Stimulated activated CD4-positive, alpha-beta T cell treated with anti-CD3 and anti-CD28 coated beads, Interleukin-12 subunit alpha, Interleukin-12 subunit beta, amount 100 ng/mL, for 4 hours (primary cell): ENCODE measurements around the gene OXGR1.

Experiments used
- DNase-seq: peaks from one replicate; pipeline ENCODE4 v3.0.0-alpha.2; 2020

The OXGR1 gene

DNA sequence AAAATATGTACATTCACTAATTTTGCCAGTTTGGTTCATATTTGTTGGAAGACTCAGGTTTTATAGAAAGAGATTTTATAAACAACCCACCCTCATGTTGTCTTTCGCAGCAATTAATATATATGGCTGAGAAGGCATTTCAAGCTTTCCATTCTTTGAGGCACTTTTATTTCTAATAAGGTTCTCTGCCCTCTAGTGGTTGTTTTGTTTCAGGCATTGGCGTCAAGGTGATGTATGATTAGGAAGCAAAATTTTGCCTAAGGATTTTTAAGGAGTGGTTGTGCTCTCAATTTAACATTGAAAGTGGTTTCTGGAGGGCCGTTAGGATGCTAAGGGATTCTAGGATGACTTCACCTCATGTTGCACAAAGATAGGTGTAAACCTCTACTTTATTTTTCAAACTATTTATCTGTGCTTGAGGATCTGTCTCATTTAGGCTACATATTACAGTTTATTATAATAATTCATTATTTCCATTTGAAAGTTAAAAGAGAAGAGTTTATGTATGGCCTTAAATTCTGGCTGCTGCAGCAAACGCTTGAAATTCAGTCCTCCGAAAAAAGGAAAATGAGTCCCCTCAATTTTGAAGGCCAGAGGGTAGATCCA lies 35.9 kb downstream of the OXGR1 start:
- no peak for DNase-seq

DNA sequence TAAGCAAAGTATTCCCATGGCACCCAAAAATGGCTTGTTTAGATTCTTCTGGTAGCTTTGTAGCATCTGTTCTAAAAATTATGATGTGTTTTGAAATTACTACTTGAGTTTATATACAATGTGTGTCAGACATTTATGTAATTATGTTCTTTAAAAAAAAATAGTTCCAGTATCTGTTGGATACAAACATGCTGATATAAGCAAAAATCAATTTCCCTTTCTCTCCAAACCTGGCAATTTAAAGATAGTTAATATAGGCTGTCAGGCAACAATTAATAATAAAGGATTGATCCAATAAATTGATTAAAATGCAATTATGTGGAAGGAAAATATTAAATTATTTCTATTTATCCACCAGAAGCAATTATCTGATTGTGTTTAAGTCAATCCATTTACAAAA lies 41.7 kb downstream of the OXGR1 start:
- no peak for DNase-seq

DNA sequence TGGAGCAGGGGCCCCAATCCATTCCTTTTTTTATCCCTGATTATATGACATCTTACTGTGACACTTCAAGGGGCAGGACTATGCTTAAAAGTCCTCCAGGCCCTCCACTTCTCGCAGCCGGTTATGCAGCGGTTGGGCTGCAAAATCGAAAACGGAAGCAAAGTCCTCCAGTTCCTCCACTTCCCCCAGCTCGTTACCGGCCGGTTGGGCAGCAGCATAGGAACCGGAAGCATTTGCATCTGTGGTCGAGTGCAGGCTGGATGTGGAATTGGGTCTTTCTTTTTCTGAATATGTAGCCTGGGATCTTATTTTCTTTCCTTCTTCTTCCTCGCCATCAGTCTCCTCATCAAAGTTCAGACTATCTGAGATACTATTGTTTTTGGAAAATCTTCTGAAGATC lies 46.1 kb downstream of the OXGR1 start:
- DNase-seq, result no peak

DNA sequence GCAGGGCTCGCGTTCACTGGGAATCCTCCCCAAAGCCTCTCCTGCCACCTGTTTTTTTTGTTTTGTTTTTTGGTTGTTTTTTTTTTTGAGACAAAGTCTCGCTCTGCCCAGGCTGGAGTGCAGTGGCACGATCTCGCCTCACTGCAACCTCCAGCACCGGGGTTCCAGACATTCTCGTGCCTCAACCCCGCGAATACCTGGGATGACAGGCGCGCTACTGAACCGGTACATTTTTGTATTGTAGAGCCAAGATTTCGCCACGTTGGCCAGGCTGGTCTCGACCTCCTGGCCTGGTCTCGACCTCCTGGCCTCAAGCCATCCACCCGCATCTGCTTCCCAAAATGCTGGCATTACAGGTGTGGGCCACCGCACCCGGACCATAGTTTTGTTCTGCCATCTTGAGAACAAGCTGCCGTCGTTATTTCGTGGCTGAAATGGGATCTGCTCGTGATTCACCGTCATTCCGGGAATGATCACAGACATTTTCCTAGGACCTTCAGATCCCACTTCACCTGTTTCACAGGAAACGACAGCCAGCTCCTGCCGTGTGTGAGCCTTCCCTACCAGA lies 46.8 kb downstream of the OXGR1 start:
- DNase-seq, result no peak

DNA sequence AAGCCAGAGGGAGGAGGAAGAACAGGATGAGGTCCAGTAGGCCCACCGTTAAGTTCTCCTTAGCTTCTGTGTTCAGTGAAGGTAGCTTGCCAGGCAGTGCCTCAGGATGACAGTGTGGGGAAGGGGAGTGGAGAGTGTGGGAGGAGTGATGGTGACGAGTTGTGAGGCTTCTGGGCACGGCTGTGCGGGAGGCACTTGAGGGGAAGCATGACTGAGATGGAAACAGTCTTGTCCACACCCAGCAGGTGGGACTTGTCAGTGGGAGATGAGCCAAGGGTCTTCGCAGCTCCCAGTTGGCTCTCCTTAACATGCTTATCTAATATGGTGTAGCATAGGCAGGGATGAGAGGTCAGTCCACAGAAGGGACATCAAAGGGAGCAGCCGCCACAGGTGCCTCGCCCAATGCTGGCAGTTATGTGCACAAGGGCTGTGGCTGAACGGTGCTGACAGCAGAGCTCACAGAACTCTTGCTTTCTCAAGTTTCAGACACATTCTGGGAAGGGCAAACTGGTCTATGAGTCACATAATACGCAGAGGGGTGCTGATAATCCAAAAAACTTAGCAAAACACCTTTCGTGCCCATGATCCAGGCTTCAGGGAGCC lies 47.5 kb downstream of the OXGR1 start:
- no peak for DNase-seq

DNA sequence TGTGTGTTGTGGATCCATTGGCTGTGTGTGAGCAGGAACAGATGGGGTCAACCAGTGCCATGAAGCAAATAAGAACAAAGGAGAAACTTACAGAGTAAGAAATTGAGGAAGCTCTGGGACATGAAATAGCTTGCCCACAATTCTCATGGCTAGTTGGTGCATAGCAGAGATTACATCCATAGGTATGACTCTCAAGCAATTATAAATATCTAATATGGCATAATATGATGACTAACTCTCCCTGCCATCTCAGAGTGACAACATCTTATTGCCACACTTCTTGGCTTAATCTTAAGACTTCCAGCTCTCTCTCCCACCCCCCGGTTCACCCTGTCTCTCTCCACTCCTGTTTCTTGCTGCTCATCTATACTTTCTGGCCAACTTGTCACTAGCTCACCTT lies 53.3 kb downstream of the OXGR1 start:
- no peak for DNase-seq

DNA sequence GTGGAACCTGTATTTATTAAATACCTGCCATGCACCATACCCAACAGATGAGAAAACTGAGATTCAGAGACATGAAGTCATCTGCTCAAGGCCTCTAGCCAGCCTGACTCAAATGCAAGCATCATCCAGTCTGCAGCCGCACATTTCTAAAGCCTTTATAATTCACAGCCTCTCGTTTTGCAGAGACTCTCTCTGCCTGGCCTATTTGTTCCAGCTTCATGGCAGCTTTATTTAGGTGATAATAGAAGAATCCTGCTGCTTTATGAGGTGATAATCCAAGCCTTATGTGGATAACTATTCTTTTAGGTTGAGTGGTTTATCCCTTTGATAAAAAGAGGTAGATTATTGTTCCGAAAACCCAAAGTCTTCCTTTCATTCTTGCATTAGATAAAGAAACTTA lies 58.4 kb downstream of the OXGR1 start:
- DNase-seq, result no peak
